HG02943 (cell line): ENCODE measurements around the gene NTM.

Experiments
- ATAC-seq: cut with Tn5 transposase; IDR thresholded peaks from one replicate; pipeline ENCODE4 v1.9.1; 2021; ENCODE audit warnings: mild to moderate bottlenecking, low read depth, moderate library complexity; ENCODE audit not compliant: unreplicated experiment

NTM gene

GRCh38 chr11:132142121-132142520 lies 771.7 kb downstream of the NTM start:
- no peak for ATAC-seq

- ATAC-seq: no peak
These were observed 772.1 kb downstream of the NTM start for GRCh38 chr11:132142554-132142953.

- no peak for ATAC-seq
These were observed 777.0 kb downstream of the NTM start for GRCh38 chr11:132147464-132147863.

GRCh38 chr11:132154781-132155180 lies 784.4 kb downstream of the NTM start:
- ATAC-seq: no peak

GRCh38 chr11:132158091-132158490 lies 787.7 kb downstream of the NTM start:
- no peak for ATAC-seq

GRCh38 chr11:132158696-132159095 lies 788.3 kb downstream of the NTM start:
- ATAC-seq: no peak

GRCh38 chr11:132161403-132162078 lies 791.1 kb downstream of the NTM start:
- ATAC-seq: no peak

GRCh38 chr11:132168344-132168981 lies 798.0 kb downstream of the NTM start:
- no peak for ATAC-seq

- no peak for ATAC-seq
These were observed 800.6 kb downstream of the NTM start for GRCh38 chr11:132171031-132171430.

GRCh38 chr11:132174362-132175255 lies 804.2 kb downstream of the NTM start:
- no peak for ATAC-seq

- ATAC-seq: no peak
These were observed 806.7 kb downstream of the NTM start for GRCh38 chr11:132177106-132177505.

GRCh38 chr11:132184079-132184478 lies 813.7 kb downstream of the NTM start:
- ATAC-seq: no peak

GRCh38 chr11:132185726-132186592 lies 815.5 kb downstream of the NTM start:
- no peak for ATAC-seq

GRCh38 chr11:132186699-132187098 lies 816.3 kb downstream of the NTM start:
- no peak for ATAC-seq

GRCh38 chr11:132187386-132187785 lies 817.0 kb downstream of the NTM start:
- ATAC-seq: no peak

- no peak for ATAC-seq
These were observed 817.4 kb downstream of the NTM start for GRCh38 chr11:132187814-132188213.

- no peak for ATAC-seq
These were observed 826.5 kb downstream of the NTM start for GRCh38 chr11:132196928-132197327.

- no peak for ATAC-seq
These were observed 830.0 kb downstream of the NTM start for GRCh38 chr11:132200353-132200936.

GRCh38 chr11:132202621-132203020 lies 832.2 kb downstream of the NTM start:
- no peak for ATAC-seq

- no peak for ATAC-seq
These were observed 834.6 kb downstream of the NTM start for GRCh38 chr11:132205006-132205405.
